GM18907 (cell line): ENCODE results near the gene MUC4.
"Not testable (repeated sequence)": the region's sequence is repeated elsewhere in the genome, so short reads cannot be mapped to it uniquely, and the experiment has no call there.

ENCODE experiments used
- ATAC-seq: cut with Tn5 transposase; IDR thresholded peaks from one replicate; pipeline ENCODE4 v1.9.1; 2021; ENCODE audit warnings: mild to moderate bottlenecking, moderate library complexity; ENCODE audit not compliant: unreplicated experiment

Gene MUC4

GRCh38 chr3:195812366-195812765 lies 637 bp upstream of the MUC4 start:
- ATAC-seq = no peak

- ATAC-seq = no peak
Measured at GRCh38 chr3:195810455-195810845, 1.3 kb downstream of the MUC4 start.

- ATAC-seq = no peak
Measured at GRCh38 chr3:195809796-195810454, 1.8 kb downstream of the MUC4 start.

- no peak for ATAC-seq
Measured at GRCh38 chr3:195809291-195809785, 2.4 kb downstream of the MUC4 start.

- ATAC-seq = no peak
Measured at GRCh38 chr3:195808741-195809290, 2.9 kb downstream of the MUC4 start.

- ATAC-seq = no peak
Measured at GRCh38 chr3:195807681-195808121, 4.0 kb downstream of the MUC4 start.

GRCh38 chr3:195806916-195807231 lies 4.9 kb downstream of the MUC4 start:
- no peak for ATAC-seq

- no peak for ATAC-seq
Measured at GRCh38 chr3:195806211-195806915, 5.4 kb downstream of the MUC4 start.

GRCh38 chr3:195805588-195805987 lies 6.1 kb downstream of the MUC4 start:
- ATAC-seq = not testable (repeated sequence)

- no peak for ATAC-seq
Measured at GRCh38 chr3:195805181-195805580, 6.5 kb downstream of the MUC4 start.

GRCh38 chr3:195803289-195803908 lies 8.3 kb downstream of the MUC4 start:
- no peak for ATAC-seq

- ATAC-seq = no peak
Measured at GRCh38 chr3:195802795-195803194, 8.9 kb downstream of the MUC4 start.

GRCh38 chr3:195802261-195802701 lies 9.4 kb downstream of the MUC4 start:
- no peak for ATAC-seq

GRCh38 chr3:195801251-195802183 lies 10.2 kb downstream of the MUC4 start:
- ATAC-seq = no peak

GRCh38 chr3:195800240-195800639 lies 11.5 kb downstream of the MUC4 start:
- no peak for ATAC-seq

GRCh38 chr3:195796795-195797194 lies 14.9 kb downstream of the MUC4 start:
- ATAC-seq = no peak

GRCh38 chr3:195794708-195795107 lies 17.0 kb downstream of the MUC4 start:
- ATAC-seq = no peak

- not testable (repeated sequence) for ATAC-seq
Measured at GRCh38 chr3:195792621-195793020, 19.1 kb downstream of the MUC4 start.

- no peak for ATAC-seq
Measured at GRCh38 chr3:195790901-195791300, 20.8 kb downstream of the MUC4 start.

- ATAC-seq = no peak
Measured at GRCh38 chr3:195788711-195789581, 22.8 kb downstream of the MUC4 start.
